Right renal pelvis (tissue), 4 donors: Measurements from ENCODE around the gene MAN2A2. TPM values are rescaled to one million over a fixed set of nuclear protein-coding genes. Genes with fewer than 3 reads are reported as not detected.
"Not testable (repeated sequence)": the region's sequence is repeated elsewhere in the genome, so short reads cannot be mapped to it uniquely, and the experiment has no call there.

Source experiments
- DNase-seq, 4 donors: peaks; one replicate each; pipeline ENCODE4 v3.0.0-alpha.2; 2013; ENCODE audit warnings: low read depth in 4 of 4, low spot score in 3 of 4, missing footprints in 1 of 4
- polyA plus RNA-seq, 4 donors: library from polyadenylated mRNA; unstranded; fragments of 120-200 nt; gene quantifications; one replicate each; pipeline ENCODE4 v1.2.1, GENCODE V29; 2013; ENCODE audit not compliant: insufficient read length in 4 of 4

MAN2A2 gene
- polyA plus RNA-seq, 4 donors = 44.8 to 53.3 (median 50.0) TPM

- DNase-seq = no peak
Observed at GRCh38 chr15:90883526-90883975, 19.6 kb upstream of the MAN2A2 start.

GRCh38 chr15:90883976-90884718, 19.0 kb upstream of the MAN2A2 start, which contains the start of gene FES:
FES (plus strand) TSS chr15:90884504; CDS start chr15:90885046, 542 bp downstream.
- no peak for DNase-seq

GRCh38 chr15:90884719-90885431, 18.2 kb upstream of the MAN2A2 start:
- DNase-seq = no peak

GRCh38 chr15:90885432-90886290, 17.4 kb upstream of the MAN2A2 start:
- no peak for DNase-seq

- DNase-seq = no peak
Observed at GRCh38 chr15:90886291-90886614, 16.8 kb upstream of the MAN2A2 start.

DNA sequence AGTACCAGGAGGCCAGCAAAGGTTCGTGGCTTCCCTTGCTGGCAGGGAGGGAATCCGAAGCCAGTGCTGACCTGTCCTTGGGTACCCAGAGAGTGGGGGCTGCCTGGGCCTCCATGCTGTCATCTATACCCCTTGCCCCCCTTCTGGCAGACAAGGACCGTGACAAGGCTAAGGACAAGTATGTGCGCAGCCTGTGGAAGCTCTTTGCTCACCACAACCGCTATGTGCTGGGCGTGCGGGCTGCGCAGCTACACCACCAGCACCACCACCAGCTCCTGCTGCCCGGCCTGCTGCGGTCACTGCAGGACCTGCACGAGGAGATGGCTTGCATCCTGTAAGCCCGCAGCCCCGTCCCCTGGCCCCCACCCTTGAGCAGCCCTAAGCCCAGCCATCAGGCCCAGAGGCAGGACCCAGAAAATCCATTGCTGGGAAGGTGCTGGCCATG, 16.0 kb upstream of the MAN2A2 start:
- DNase-seq = no peak

DNA sequence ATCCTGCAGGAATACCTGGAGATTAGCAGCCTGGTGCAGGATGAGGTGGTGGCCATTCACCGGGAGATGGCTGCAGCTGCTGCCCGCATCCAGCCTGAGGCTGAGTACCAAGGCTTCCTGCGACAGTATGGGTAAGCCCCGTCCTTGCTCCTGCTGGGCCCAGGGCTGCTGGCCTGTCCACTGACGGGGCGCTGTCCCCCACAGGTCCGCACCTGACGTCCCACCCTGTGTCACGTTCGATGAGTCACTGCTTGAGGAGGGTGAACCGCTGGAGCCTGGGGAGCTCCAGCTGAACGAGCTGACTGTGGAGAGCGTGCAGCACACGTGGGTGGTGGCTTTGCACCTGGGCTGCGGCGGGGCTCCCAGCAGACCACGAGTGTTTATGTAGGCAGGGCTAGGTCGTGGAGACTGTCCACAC, 13.8 kb upstream of the MAN2A2 start:
- no peak for DNase-seq

DNA sequence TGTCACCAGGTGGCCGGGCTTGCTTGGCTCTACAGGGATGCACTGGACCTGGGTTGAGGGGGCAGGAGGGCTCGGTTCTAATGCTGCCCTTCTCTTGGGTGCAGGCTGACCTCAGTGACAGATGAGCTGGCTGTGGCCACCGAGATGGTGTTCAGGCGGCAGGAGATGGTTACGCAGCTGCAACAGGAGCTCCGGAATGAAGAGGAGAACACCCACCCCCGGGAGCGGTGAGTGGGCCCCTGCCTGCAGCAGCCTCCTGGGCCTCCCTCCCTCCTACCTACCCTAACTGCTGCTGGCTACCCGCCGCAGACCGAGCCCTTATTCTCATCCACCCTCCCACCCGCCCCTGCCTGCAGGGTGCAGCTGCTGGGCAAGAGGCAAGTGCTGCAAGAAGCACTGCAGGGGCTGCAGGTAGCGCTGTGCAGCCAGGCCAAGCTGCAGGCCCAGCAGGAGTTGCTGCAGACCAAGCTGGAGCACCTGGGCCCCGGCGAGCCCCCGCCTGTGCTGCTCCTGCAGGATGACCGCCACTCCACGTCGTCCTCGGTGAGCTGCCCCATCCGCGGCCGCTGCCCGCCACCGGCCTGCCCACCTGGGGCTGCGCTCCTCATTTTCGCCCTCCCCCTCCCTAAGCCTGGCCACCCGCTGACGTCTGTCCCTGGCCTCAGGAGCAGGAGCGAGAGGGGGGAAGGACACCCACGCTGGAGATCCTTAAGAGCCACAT, 13.2 kb upstream of the MAN2A2 start:
- no peak for DNase-seq

- DNase-seq = no peak
Observed at GRCh38 chr15:90890839-90891238, 12.3 kb upstream of the MAN2A2 start.

GRCh38 chr15:90891346-90891949, 11.7 kb upstream of the MAN2A2 start:
- no peak for DNase-seq

DNA sequence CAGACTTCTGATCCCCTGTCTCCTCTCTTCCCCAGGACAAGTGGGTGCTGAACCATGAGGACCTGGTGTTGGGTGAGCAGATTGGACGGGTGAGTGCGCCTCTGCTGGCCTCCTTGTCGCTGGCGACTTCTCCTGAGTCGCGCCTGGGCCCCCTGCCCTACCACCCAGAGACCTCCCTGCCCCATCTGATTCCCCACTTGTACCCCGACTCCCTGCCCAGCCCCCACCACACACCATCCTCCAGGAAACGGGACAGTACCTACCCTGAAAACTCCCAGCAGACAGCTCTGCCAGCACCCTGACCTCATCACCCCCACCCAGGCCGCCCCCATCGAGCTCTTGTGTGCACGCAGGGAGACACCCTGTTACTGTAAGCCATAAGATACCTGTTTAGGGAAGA, 11.1 kb upstream of the MAN2A2 start:
- DNase-seq = no peak

GRCh38 chr15:90892498-90893174, 10.5 kb upstream of the MAN2A2 start:
- DNase-seq = no peak

DNA sequence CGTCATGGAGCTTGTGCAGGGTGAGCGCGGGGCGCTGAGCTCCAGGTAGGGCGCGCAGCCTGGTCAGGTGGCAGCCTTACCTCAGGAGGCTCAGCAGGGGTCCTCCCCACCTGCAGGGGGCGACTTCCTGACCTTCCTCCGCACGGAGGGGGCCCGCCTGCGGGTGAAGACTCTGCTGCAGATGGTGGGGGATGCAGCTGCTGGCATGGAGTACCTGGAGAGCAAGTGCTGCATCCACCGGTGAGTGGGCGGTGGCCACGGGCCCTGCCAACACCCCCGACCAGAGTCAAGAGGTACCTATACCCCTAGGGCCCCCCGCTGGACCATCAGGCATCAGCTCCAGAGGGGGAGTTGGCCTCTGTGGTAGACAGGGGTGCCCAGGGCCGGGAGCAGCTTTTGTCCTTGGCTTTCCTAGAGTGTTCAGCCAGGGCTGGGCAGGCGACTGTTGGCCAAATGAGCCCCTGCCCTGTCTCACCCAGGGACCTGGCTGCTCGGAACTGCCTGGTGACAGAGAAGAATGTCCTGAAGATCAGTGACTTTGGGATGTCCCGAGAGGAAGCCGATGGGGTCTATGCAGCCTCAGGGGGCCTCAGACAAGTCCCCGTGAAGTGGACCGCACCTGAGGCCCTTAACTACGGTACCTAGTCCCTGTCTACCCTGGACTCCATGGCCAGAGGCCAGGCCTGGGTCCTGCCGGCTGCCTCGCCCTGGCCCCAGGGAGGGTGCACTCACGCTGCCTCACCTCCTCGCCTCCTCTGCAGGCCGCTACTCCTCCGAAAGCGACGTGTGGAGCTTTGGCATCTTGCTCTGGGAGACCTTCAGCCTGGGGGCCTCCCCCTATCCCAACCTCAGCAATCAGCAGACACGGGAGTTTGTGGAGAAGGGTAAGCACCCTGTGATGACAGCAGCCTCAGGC, 9.7 kb upstream of the MAN2A2 start:
- DNase-seq = no peak

- no peak for DNase-seq
Observed at GRCh38 chr15:90895571-90896117, 7.5 kb upstream of the MAN2A2 start.

DNA sequence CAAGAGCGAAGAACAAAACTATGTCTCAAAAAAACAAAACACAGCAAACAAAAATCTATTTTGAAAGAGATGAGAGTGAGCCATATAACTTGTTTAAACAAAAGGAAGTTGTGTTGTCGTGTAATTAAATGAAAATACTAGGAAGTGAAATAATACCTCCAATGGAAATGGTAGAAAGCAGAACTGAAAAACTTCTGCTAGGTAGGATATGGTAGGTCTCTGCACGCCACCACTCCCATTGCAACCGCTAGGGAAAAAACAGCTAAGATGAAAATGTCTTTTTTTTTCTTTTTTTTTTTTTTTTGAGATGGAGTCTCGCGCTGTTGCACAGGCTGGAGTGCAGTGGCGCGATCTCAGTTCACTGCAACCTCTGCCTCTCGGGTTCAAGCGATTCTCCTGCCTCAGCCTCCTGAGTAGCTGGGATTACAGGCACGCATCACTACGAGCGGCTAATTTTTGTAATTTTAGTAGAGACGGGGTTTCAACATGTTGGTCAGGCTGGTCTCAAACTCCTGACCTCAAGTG, 5.9 kb upstream of the MAN2A2 start:
- not testable (repeated sequence) for DNase-seq

DNA sequence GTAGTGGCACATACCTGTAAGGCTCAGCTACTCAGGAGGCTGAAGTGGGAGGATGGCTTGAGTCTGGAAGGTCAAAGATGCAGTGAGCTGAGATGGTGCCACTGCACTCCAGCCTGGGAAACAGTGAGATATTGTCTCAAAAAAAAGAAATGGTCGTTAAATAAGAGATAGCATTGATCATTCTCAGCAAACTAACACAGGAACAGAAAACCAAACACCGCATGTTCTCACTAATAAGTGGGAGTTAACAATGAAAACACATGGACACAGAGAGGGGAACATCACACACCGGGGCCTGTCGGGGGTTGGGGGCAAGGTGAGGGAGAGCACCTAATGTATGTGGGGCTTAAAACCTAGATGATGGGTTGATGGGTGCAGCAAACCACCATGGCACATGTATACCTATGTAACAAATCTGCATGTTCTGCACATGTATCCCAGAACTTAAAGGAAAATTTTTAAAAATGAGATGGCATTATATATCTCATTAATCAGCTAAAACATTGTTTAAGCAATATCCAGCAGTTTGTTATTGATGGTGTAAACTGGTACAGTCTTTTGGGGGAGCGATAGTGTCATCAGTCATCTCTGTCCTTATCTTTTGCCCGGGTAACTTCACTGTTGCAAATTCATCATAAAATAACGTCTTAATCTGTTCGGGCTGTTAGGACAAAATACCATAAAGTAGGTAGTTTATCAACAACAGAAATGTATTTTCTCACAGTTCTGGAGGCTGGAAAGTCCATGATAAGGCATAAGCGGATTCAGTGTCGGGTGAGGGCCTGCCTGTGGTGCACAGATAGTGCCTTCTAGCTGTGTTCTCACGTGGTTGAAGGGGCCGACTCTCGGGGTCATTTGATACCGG, 1.7 kb upstream of the MAN2A2 start:
- DNase-seq = no peak
